NT2/D1 (cell line): ENCODE data around the gene CTBP1.

Experiments
- YY1 ChIP-seq: IDR thresholded peaks from 2 replicates; pipeline ENCODE4 v1.6.1; 2011; ENCODE audit not compliant: insufficient read length, insufficient read depth
- ZNF274 ChIP-seq: IDR thresholded peaks from 2 replicates; pipeline ENCODE4 v1.6.1; 2011; ENCODE audit warnings: mild to moderate bottlenecking, low read depth, low read length

GRCh38 chr4:1239950-1240307 lies 9.0 kb downstream of the CTBP1 start:
- TF ChIP-seq ZNF274 (no peak), YY1 (no peak)
